Uterus (tissue), 2 donors: ENCODE measurements around the gene WNT7A.

Source experiments
- POLR2A ChIP-seq, 2 donors: fragments of 450-650 bp; IDR thresholded peaks; one replicate each; pipeline ENCODE4 v1.6.1; 2016; ENCODE audit warnings: antibody characterized with exemption in 2 of 2, mild to moderate bottlenecking in 1 of 2, moderate library complexity in 1 of 2
- TF ChIP-seq, protein P1 (sequence below), 4 experiments: fragments of 200-600 bp in 2 of 4; fragments of 450-650 bp in 2 of 4; sonication (generic) in 2 of 4; IDR thresholded peaks; one replicate each; pipeline ENCODE4 v1.5.1; 2016 to 2019; ENCODE audit warnings: antibody characterized with exemption in 4 of 4, mild to moderate bottlenecking in 2 of 4, moderate library complexity in 1 of 4

- TF ChIP-seq, protein P1, sequence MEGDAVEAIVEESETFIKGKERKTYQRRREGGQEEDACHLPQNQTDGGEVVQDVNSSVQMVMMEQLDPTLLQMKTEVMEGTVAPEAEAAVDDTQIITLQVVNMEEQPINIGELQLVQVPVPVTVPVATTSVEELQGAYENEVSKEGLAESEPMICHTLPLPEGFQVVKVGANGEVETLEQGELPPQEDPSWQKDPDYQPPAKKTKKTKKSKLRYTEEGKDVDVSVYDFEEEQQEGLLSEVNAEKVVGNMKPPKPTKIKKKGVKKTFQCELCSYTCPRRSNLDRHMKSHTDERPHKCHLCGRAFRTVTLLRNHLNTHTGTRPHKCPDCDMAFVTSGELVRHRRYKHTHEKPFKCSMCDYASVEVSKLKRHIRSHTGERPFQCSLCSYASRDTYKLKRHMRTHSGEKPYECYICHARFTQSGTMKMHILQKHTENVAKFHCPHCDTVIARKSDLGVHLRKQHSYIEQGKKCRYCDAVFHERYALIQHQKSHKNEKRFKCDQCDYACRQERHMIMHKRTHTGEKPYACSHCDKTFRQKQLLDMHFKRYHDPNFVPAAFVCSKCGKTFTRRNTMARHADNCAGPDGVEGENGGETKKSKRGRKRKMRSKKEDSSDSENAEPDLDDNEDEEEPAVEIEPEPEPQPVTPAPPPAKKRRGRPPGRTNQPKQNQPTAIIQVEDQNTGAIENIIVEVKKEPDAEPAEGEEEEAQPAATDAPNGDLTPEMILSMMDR (IDR thresholded peaks at IDR 0.05): no peak
- no peak for TF ChIP-seq POLR2A (IDR thresholded peaks at IDR 0.05)
Measured at GRCh38 chr3:13887495-13888300, 7.8 kb upstream of the WNT7A start.
